Iris pigment epithelial cell (primary cell): ENCODE measurements around the gene WASF2.
A peak's percentile ranks its signal among the peaks of the same experiment; 100 is the strongest.
"Not testable (repeated sequence)": the region's sequence is repeated elsewhere in the genome, so short reads cannot be mapped to it uniquely, and the experiment has no call there.

ENCODE experiments used
- DNase-seq: peaks from one replicate; pipeline ENCODE4 v3.0.0-alpha.2; 2011; ENCODE audit warnings: low read depth

WASF2 gene

DNA sequence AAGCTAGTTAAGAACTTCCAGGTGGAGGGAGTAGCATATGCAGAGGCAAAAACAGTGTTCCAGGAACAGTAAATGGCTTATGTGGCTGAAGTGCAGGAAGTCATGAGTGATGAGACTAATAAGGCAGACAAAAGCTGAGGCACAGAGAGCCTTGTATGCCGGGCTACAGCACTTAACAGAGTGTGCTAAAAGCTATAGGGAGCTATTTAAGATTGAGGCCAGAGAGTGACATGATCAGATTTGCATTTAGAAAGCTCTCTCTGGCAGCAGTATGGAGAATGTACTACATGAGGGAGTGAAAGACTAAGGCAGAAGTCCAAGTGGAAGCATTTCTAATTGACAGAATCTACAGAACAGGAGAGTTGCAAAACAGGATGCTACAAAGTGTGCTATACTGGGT lies 38.6 kb downstream of the WASF2 start:
- no peak for DNase-seq

DNA sequence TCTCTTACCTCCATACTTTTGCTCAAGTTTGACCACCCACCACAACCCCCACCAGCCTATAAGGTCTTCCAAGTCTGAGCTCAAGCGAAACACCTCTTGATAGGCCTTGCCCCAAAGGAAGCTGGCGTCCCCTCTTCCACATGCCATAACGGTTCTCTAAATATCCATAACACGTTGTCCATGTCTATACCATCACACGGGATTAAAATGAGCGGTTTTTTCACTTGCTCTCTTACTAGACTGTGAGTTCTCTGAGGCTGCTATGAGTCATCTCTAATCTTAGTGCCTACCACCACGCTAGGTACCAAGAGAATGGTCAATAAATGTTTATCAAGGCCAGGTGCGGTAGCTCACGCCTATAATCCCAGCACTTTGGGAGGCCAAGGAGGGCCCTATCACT lies 41.0 kb downstream of the WASF2 start:
- DNase-seq = no peak

DNA sequence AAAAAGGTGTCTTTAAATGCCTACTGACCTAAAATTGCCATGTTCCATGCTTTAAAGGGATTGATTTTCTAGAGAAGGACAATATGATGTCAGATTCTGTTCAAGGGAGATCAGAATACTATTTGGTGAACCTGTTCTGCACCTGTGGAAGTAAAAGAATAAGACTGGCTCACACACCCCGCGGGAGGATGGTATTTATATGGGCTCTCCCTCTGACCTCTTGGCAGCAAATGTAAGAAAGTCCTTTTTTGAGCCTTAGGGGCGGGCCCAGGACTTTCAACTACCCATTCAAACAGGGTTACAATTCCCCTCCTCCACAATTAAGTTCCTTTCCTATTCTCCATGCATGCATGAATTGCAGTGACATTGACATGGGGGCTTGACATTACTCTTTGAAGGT lies 42.1 kb downstream of the WASF2 start:
- DNase-seq = no peak

DNA sequence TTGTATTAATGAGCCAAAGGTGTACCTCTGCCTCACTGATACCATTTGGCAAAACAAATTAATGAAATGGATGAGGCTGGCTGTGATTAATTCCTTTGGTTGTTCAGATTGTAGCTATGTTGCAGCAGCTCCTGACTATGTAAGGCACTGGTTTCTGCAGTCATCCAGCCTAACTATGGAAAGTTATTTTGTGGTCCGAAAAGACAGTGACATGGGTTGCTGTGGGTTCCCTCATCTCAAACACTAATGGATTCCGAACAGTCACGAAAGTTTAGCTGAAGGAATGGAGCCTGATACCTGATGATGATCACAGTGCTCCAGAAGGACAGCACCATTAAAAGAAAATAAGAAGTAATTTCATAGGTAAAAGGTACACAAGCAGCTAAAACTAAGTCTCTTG lies 42.6 kb downstream of the WASF2 start:
- DNase-seq = no peak

DNA sequence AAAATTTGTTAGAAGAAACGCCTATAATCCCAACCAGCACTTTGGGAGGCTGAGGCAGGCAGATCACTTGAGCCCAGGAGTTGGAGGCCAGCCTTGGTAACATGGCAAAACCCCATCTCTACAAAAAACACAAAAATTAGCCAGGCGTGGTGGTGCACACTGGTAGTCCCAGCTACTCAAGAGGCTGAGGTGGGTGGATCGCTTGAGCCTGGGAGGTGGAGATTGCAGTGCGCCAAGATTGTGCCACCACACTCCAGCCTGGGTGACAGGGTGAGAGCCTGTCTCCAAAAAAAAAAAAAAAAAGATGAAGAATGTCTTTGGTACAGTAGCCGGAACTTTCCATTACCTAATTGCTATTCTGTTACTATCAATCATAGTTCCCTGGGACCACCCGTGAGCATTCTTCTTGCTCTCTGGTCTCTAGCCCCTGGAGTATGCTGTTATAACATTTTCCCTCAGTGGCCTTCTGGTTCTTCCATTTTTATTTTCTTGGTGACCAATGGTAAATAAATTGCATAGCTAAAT lies 43.4 kb downstream of the WASF2 start:
- no peak for DNase-seq

DNA sequence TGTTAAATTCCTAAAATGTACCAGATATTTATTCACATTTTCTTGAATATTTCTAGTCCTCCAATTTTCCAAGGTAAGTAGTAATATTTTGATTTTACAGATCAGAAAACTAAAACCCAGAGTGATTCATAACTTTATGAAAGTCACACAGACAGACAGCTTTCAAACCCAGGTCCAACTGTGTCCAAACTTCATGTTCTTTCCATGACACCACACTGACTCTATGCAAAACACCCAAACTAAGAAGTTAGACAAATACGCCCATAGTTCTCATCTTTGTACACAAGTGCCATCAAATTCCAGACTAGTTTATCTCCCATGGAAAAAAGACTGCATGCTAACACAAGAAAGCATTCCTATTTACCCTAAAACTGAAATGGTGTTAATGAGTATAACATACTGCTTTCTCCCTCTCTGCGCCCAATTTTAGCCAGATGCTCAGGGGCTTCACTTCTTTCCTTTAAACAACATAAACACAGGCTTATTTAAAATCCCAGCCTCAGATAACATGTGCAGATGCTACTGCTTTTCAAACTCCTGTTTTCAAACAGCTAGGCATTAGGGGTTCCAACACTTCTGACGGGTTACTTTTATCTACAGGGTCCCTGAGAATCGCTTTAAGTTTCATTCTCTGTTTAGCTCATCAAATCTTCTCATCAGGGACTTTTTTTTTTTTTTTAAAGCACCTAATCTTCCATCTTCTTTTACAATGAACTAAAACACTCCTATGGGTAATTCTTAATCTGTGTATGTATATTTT lies 44.6 kb downstream of the WASF2 start:
- no peak for DNase-seq

DNA sequence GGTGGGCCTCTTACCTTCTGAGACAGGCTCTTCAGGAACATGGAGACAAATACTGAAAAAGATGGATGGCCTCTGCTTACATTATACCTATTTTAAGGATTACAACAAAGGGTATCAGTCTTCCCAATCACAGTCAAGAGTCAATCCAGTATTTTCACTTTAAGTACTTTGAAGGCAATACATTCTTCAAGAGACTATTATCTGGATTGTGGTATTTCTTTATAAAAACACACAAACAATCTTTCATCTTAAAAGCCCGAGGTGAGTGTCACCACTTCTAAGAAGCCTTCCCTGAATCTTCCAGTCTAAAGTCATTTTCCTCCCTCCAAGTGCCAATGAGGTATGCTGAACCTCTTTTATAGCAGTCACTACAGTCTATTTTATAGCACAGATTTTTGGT lies 45.3 kb downstream of the WASF2 start:
- no peak for DNase-seq

DNA sequence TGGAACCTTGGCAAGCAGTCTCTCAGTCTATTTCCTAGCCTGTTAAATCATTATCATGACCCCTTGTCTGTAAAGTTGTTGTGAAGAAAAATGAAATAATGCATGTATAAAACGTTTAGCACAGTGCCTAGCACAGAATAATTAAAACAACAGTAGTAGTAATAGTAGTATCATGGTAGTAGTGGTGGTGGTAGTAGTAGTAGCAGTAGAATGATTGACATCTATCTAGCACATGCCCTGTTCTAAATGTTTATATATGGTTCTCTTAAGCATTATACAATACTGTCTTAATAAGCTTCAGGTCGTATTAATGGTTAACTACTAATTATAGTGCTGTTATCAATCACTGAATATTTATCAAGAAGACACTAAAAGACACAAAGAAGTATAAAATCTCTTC lies 50.8 kb downstream of the WASF2 start:
- DNase-seq = no peak

DNA sequence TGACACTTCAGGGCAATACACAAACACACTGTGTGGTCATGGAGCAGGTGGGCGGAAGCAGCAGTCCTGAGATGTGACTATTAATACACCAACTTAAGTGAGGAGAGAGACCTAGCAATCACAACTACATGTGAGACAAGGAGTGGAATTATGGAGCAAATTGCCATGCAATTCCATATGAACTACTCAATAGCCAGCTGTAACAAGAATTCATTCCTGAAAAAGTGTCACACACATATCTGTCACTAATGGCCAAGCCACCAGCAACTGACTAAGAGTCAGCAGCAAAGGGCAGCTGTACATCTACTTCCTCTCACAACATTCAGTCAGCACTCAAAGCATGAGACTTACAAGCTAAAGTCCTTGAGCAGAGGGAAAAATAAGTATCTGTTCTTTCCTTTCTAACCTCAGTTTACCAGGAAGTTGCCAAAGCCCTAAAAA lies 51.3 kb downstream of the WASF2 start:
- no peak for DNase-seq

DNA sequence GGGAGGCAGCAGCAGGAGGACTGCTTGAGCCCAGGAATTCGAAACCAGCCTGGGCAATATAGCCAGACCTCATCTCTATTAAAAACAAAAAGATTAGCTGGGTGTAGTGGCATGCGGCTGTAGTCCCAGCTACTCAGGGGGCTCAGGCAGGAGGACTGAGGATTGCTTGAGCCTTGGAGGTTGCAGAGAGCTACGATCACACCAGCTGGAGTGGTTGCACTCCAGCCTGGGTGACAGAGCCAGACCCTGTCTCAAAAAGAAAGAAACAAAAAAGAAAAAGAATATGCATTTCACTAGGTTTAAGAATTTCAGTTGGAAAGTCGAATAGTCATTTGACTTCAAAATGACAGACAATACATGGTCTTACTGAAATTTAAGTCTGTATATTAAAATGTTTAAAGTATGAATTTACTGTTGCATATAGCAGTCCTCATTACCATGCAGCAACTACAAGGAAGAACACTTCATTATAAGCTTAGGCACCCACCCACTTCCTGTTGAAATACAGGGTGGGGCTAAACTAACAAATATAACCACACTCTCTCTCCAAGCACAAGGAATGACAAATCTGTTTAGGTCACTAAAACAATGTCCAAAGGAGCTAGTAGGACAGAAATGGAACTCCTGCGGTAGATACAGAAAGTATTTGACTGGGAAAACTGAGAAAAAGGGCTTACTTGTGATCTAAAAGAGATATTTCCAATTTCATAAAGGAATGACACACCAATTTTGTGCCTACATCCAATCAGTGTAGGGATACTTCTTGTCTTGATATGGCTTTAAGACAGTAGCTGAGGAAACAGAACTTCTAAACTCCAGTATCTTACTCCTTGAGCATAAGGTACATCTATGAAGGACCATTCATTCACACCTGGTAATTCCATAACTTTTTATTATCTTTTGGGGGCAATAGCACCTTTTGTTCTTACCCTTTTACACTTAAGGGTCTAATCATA lies 53.5 kb downstream of the WASF2 start:
- DNase-seq = peak; percentile 67

DNA sequence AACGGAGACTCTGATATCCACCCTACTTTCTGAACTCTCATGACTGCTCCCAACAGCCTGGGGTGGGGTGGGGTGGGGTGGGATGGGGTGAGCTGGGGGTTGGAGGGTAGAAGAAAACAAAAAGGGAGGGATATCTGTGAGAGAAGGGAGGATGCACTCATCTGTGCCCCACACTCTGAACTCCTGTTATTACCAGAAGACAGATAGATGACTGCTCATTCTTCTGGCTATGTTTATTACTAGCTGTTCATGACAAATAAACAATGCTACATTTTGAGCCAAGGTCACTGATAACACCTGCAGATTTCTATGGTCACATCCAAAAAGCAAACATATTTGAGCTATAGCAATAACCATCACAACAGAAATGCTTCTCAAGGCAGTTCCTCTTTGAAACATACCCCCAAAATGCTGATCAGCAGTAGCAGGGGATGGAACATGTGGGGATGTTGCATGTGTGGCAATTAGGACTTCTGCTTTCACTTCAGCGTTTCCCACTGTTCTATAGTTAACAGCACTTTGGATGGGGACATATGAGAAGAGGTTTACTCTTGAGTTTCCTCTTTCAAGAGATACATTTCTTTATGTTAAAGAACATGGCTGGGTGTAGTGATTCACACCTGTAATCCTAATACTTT lies 54.3 kb downstream of the WASF2 start:
- DNase-seq = no peak

DNA sequence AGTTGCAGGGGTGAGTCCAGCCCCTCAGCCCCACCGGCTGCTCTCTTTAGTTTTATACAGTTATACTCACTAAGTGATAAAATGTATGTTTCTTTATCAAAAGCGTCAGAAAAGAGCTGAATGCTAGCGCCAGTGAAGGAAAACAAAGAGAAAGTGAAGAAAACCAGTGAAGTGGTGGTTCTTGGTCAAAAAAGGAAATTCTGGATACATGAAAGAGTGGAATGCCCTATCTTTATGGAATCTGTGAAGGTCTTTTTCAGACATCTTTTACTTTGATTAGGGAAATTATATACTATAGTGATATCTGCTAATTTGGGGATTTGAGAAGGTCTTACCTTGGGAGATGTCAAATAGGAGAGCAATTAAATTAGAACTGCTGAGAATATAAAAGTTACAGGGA lies 56.3 kb downstream of the WASF2 start:
- no peak for DNase-seq

DNA sequence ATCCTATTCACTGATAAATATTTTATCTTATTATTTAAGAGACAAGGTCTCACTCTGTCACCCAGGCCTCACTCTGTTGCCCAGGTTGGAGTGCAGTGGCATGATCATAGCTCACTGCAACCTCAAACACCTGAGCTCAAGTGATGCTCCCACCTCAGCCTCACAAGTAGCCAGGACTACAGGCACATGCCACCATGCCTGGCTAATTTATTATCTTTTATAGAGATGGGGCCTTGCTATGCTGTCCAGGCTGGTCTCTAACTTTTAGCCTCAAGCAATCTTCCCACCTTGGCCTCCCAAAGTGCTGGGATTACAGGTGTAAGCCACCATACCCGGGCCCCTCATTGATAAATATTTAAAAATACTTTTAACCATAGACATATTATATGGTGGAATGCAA lies 57.2 kb downstream of the WASF2 start:
- not testable (repeated sequence) for DNase-seq

DNA sequence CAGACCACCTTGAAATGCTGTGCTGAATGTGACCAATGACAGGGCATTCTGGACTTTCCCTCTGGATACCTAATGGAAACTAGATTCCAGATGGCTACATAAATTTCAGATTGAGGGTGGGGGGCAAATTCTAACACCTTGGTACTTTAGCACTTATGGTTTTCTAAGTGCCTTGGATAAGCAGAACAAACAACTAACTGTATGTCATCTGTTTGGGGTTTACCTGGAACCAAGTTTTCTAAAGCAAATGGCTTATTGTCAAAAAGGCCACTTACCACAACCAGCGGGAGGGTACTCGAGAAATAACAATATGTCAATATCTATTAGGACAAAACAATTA lies 58.4 kb downstream of the WASF2 start:
- DNase-seq = no peak

DNA sequence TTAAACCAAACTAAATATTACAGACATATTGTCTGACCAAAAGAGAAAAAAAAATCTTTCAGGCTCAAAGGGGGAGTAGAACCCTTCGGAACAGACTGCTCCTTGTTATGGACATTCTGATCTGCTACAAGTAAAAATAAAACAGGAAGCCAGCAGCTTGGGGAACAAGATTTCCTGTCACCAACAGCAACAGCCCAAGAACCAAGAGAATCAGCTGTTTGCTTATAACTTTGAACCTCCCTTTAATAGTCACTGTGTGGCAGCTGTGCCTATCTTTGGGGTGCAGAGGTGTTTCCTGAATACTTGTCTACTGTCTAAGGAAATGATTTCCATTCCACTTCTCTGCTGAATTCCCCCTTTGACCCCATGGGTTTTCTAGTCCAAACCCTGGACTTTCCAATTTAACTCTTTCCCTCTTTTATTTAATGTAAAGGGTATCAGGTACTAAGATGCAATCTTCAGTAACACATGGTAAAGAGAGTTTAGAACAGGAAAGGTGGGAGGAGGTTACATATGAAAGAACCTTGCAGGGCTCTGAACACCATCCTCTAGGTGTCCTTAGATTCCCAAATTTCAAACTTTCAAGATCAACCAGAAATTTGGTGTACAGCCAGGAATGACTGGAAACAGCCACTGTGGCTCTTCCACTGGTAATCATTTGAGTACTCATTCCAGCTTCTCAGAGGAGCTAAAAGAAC lies 58.9 kb downstream of the WASF2 start:
- DNase-seq = no peak

DNA sequence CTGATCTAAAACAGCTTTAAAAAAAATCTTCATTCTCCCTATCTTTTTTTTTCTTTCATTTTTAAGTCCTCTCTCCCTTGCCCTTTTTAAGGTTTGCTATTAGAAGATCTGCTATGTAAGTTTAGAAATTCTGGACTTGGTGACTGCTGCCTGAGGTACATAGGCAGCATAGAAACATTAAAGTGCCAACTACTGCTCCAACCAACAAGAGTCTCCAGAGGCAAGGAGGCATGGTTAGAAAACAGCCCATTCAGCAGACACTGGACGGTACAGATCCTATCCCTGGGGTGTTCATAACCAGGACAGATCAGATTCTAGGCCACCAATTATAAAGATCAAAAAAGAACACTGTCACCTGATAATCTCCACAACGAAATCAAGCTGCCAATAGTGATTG lies 60.9 kb downstream of the WASF2 start:
- DNase-seq = no peak

DNA sequence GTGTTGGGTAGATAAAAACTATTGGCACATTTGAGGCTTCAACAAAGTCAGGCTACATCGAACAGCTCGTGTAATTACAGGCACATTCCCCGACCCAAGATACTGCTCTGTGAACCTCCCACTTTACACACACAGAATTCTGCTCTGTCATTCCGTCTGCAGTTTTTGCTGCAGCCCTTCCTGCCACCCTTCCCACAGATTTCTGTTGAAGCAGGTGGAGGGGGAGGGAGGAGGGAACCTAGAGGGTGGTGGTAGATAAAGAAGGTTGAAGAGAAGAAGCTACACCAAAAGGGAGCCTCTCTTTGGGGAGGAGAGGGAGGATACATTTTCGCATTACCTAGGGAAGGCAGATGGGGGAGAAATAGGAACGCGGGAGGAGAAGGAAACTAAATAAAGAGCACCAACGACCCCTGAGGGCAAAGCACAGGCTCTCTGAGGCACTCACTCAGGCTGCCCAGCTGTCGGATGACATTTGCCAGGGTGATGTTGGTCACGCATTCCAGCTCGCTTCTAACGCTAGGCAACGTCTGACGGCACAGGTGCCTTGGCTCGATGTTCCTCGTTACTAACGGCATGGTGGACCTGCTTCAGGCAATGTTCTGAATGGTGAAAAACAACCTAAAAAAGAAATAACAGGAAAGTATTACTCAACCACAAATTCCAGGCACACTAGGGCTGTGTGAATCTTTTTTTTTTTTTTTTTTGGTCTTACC lies 61.5 kb downstream of the WASF2 start:
- DNase-seq = no peak

DNA sequence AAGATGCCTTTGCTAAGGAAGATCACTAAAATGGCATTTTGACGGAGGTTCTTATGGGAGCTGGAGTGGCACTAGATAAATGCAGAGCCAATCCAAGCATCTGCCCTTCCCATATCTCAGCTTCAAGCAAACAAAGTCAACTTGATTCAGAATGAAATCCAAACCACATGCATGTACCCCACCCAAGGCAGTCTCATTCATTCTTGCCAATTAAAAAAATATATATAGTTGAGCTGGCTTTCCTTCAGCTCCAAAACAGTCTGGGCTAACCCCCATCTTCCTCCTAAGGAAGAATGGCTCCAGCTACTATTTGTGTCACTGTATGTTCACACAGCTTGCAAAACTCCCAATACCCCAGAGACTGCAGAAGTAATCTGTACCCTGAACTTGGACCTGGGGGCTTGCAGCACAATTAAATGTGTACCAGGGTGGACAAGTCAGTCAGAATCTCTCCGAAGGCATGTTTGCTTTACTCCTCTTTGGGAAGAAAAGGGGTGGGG lies 62.1 kb downstream of the WASF2 start:
- no peak for DNase-seq

DNA sequence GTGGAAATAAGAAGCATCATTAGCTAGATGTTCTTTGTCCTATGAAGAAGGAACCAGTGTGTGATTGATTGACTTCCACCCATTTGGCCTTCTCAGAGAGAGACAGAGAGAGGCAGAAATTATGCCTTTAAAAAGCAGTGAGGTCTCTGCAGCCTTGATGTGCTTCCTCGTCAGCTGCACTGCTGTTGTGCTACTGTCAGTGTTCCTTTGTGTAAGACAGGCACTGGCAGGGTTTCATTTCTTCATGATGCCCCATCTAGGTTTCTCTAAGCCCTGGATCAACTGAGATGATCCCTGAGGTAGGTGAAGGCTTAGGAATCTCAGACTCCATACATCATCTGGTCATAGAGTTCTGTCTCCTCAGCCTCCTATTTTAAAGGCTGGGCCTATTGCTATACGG lies 62.6 kb downstream of the WASF2 start:
- DNase-seq = no peak

DNA sequence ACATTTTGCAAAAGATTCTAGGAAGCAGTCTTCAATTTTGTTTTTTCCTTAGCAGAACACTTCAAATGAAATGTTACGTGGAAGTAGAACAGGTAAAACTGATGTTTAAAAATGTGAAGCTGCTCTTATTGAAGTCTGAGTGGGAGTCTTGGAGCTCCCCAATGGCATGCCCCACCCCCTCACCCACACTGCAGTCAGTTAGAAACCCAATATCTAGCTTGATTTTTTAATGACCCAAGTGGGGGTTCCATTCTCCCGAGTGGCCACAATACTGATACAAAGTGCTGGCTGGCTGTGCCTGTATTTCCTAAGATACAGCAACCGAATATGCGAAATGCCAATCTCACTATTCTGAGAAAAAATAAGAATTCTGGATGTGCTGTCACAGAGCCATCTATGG lies 66.3 kb downstream of the WASF2 start:
- no peak for DNase-seq
